Measurements from ENCODE around the gene ABCG4. TPM values are rescaled to one million over a fixed set of nuclear protein-coding genes. Genes with fewer than 3 reads are reported as not detected.

Gene ABCG4
- total RNA-seq, 1 donor = 0.86 TPM

Other genes starting within 250 kb of the ABCG4 start
- gene BCL9L, start 223.1 kb upstream of the ABCG4 start, total RNA-seq = 28.9 and 29.0 TPM in 2 replicates
- not detected in 2 replicates for gene UPK2, start 192.8 kb upstream of the ABCG4 start, total RNA-seq
- gene FOXR1, start 177.3 kb upstream of the ABCG4 start, total RNA-seq = not detected in 2 replicates
- 34.5 and 42.8 TPM in 2 replicates for gene CENATAC, start 150.9 kb upstream of the ABCG4 start, total RNA-seq
- gene RPS25, start 130.7 kb upstream of the ABCG4 start, total RNA-seq = 886 and 914 TPM in 2 replicates
- gene TRAPPC4, start 130.3 kb upstream of the ABCG4 start, total RNA-seq = 55.4 and 94.6 TPM in 2 replicates
- gene SLC37A4, start 118.2 kb upstream of the ABCG4 start, total RNA-seq = 9.5 and 13.2 TPM in 2 replicates
- gene HYOU1, start 91.8 kb upstream of the ABCG4 start, total RNA-seq = 155 and 174 TPM in 2 replicates
- gene VPS11, start 81.2 kb upstream of the ABCG4 start, total RNA-seq = 24.2 and 24.6 TPM in 2 replicates
- gene HMBS, start 64.2 kb upstream of the ABCG4 start, total RNA-seq = 11.2 and 13.2 TPM in 2 replicates
- 21.3 and 29.4 TPM in 2 replicates for gene DPAGT1, start 47.2 kb upstream of the ABCG4 start, total RNA-seq
- gene C2CD2L, start 41.7 kb upstream of the ABCG4 start, total RNA-seq = 4.5 and 5.6 TPM in 2 replicates
- gene HINFP, start 27.5 kb upstream of the ABCG4 start, total RNA-seq = 18.6 and 20.3 TPM in 2 replicates
- 16.4 and 17.7 TPM in 2 replicates for gene NLRX1, start 19.7 kb downstream of the ABCG4 start, total RNA-seq
- gene NHERF4, start 36.4 kb downstream of the ABCG4 start, total RNA-seq = not detected in 2 replicates
- gene CBL, start 57.3 kb downstream of the ABCG4 start, total RNA-seq = 13.2 and 20.7 TPM in 2 replicates
- 77.3 and 86.4 TPM in 2 replicates for gene MCAM, start 168.1 kb downstream of the ABCG4 start, total RNA-seq
- 5.2 and 5.8 TPM in 2 replicates for gene RNF26, start 185.5 kb downstream of the ABCG4 start, total RNA-seq
- 6.5 and 13.5 TPM in 2 replicates for gene C1QTNF5, start 191.8 kb downstream of the ABCG4 start, total RNA-seq
- gene MFRP, start 197.7 kb downstream of the ABCG4 start, total RNA-seq = under 0.01 TPM in 1 of 2 replicates, not detected in the other
- under 0.01 and 0.43 TPM in 2 replicates for gene USP2, start 232.6 kb downstream of the ABCG4 start, total RNA-seq

All from fibroblast of villous mesenchyme (primary cell).